RPMI7951 (cell line): ENCODE data around the gene BDP1. TPM values are rescaled to one million over a fixed set of nuclear protein-coding genes. Genes with fewer than 3 reads are reported as not detected.
"Not testable (repeated sequence)": the region's sequence is repeated elsewhere in the genome, so short reads cannot be mapped to it uniquely, and the experiment has no call there.

Experiments used
- DNase-seq: peaks from one replicate; pipeline ENCODE4 v3.0.0-alpha.2; 2012; ENCODE audit warnings: low read depth
- total RNA-seq: library from RNA; depleted of rRNA; stranded (reverse); fragments of >200 nt; shearing (Covaris generic); gene quantifications from 2 replicates; pipeline ENCODE4 v1.2.3, GENCODE V29; 2014

The BDP1 gene
- total RNA-seq, 1 experiment from 2014 or later = 14.4 TPM

DNA sequence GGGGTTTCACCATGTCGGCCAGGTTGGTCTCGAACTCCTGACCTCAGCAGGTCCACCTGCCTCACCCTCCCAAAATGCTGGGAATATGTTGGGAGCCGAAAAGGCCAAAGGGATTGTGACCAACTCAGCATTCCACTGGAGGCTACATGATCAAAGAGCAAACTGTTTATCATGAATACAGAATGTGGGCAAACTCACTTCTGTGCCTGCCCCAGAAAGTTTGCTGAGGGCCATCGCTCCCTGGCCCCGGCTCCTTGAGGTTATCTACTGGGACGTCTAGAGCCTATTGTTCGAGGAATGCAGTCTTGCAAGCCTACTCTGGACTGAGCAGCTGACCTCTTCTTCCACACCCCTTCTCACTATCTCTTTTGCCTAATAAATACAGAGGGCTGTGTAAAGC, 116.4 kb downstream of the BDP1 start:
- not testable (repeated sequence) for DNase-seq

DNA sequence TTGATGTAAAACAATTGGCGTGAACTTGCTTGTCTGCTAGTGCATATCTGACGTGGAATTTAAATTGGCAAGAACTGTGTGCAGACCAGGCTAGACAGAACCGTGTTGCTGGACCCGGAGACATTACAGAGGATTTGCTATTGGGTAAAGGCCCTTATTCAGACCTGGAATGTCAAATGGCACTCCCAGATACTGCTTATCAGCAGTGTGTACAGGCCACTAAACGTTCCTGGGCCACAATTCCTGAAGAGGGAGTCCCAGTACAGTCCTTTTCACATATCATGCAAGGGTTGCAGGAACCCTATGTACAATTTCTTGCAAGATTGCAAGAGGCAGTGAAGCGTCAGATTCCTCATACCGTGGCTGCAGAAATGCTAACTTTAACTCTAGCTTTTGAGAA, 118.1 kb downstream of the BDP1 start:
- no peak for DNase-seq

DNA sequence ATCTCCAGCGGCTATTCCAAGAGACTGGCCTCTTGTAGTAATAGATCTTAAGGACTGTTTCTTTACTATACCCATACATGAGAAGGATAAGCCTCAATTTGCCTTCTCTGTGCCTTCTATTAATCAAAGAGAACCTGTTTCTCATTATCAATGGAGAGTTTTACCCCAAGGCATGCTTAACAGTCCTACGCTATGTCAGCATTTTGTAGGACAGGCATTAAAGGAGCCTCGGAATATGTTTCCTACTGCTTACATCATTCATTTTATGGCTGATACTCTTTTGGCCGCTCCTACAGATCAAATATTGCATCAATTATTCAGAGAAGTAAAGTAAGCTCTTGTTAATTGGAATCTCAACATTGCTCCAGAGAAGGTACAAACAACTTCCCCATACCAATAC, 120.1 kb downstream of the BDP1 start:
- not testable (repeated sequence) for DNase-seq

DNA sequence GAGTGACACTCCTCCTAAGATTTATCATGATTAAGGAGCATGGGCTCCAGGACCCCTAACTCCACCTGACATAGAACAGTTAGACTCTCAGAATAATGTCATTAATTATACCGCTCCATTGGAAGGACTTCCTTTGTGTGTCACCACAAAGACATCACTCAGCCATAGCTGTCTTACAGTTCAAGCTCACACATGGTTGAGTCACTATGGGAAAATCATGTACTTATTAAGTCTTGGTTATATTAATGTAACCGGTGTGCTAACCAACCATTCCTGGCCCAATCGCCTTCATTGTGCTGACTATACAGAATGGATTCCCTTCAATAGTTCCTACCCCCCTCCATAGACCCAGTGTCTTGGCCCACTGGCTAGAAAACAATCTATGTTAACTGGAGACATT, 120.8 kb downstream of the BDP1 start:
- no peak for DNase-seq

DNA sequence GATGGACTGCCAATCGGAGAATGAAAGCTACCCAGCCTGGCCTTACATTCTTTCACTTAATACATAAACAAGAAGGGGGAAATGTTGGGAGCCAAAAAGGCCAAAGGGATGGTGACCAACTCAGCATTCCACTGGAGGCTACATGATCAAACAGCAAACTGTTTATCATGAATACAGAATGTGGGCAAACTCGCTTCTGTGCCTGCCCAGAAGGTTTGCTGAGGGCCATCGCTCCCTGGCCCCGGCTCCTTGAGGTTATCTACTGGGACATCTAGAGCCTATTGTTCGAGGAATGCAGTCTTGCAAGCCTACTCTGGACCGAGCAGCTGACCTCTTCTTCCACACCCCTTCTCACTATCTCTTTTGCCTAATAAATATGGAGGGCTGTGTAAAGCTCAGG, 122.4 kb downstream of the BDP1 start:
- DNase-seq = not testable (repeated sequence)

DNA sequence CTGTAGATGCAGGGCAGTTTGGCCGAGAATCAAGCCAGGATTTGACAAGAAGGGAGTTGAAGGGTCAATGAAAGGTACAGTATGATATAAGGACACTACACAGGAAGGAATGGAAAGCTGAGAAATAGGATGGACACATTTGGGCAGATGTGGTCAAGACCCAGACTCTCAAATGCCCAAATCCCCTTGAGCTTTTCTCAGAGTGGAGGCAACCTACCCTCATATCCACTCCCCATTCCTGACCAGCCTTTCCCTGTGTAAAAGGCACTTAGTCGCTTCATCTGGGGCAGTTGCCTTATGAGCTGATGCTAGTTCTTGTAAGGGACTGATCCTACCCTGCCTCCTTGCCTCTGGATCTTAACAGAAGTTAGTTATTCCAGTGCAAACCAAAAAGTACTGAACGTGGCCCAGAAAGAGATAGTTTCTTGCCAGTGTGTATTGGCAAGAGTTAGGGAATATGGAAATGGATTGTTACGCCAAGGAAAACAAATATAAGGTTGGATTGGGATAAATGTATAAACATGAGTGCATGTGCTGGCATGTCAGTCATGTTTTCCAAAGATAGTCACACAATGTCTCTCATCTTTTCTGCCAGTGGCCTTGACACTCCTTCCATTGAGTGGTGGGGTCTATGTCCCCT, 127.6 kb downstream of the BDP1 start:
- no peak for DNase-seq

DNA sequence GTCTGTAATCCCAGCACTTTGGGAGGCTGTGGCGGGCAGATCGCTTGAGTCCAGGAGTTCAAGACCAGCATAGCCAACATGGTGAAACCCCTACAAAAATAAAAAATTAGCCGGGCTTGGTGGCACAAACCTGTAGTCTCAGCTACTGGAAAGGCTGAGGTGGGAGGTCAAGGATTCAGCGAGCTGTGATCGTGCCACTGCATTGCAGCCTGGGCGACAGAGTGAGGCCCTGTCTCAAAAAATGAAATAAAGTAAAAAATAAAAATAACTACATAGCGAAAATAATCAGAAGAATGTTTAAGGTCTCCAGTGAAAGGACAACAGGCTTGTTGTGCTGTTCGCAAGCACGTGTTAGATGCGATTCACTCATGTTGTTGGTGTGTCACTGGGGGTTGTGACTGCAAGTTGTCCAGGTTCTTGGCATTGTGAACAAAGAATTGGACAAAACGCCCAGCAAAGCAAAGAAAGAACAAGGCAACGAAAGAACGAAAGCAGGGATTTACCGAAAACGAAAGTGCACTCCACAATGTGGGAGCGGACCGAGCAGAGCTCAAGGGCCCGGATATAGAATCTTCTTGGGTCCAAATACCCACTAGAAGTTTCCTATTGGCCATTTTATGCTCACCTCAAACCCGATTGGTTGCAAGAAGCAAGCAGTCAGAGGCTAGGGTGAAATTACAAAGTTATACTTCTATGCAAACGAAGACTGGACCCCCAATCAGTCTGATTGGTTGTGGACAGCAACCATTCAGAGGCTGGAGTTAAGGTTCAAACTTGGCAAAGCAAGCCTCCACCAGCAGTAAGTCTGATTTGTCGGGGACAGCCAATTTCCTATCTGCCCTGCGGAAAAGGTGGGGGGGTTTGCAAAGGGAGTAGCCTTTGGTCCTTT, 130.8 kb downstream of the BDP1 start:
- peak; percentile 96 for DNase-seq

DNA sequence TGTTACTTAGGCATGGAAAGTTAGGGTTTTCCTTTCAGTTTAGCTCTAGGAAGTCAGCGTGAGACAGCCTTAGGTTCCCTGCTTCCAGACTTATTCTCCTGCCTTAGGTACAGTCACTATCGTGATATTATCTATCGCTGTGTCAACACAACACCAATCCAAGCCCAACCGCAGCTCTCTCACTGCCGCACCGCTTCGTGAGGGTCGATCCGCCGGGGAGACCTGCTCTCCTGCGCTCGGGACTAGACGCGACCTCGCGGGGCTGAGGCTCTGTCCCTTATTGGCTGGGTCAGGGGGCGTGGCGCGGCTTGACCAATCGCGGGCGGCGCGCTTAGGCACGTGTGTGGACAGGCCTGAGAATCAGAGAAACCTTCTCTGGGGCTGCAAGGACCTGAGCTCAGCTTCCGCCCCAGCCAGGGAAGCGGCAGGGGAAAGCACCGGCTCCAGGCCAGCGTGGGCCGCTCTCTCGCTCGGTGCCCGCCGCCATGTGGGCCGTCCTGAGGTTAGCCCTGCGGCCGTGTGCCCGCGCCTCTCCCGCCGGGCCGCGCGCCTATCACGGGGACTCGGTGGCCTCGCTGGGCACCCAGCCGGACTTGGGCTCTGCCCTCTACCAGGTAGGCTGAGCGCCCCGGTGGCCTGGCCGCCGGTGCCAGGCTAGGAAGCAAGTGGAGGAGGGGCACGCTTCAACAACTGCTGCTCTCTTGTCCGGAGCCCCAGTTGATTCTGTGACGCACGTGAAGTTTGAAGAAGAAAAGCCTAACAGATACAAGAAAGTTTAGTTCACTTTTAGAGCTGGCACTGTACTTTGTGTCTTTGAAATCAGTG, 131.7 kb downstream of the BDP1 start, which contains the start of gene MCCC2:
MCCC2 (plus strand) TSS at position 400 of the 825 bp plus-strand sequence; CDS start at position 486, 86 bp downstream.
- peak; percentile 96 for DNase-seq

DNA sequence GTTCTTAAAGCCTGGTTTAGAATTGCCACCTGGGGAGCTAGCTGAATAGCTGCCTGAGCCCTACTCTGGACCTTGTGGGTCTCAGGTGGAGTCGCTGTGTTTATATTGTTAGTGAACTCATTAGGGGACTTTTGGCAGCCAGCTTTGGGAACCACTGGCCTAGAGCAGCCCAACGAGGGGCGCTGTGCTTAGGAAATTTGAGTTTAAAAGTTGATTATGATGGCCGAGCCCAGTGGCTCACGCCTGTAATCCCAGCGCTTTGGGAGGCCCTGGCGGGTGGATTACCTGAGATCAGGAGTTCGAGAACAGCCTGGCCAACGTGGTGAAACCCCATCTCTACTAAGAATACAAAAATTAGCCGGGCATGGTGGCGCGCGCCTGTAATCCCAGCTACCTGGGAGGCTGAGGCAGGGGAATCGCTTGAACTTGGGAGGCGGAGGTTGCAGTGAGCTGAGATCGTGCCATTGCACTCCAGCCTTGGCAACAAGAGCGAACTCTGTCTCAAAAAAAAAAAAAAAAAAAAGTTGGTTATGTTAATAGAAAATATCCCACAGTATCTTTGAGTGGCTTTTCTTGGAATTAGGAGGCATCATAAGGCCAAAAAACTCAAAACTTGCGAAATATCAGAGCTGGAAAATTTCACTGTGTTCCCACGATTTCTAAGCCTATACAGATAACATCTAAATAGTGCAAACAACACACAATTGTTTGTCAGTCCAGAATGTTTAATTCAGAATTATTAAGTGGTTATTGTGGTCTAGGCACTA, 132.5 kb downstream of the BDP1 start:
- no peak for DNase-seq

DNA sequence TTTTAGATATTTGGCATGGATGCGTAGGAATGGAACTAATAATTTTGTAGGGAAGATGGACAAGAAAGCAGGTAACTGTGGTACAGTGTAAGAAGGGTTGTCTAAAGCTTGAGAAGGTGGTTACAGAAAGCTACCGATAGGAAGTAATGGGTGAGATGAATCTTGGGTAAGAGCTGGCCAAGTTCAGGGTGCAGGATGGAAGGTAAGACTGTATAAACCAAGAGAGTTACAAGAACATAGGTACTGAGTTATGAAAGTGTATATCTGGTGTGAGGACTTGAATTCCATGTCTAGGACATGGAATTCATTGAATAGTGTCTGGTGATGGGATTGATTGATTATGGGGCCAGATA, 133.1 kb downstream of the BDP1 start:
- no peak for DNase-seq

DNA sequence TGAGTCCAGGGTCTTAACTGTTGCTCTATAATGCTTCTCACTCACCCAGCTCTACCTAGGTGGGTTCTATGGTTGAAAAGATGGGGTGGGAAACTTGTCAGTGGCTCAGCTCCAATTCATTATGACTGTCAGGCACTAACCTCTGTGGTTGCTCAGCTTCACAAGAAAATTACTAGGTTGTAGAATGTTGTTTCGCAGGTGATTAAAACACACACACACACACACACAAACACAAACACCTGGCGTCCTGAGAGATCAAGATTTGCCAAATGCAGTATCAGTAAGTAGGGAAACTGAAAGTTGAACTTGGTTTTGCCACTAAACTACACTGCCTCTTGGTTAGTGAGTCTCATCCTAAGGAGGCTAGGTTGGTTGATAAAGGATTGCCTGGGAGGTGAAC, 134.5 kb downstream of the BDP1 start:
- no peak for DNase-seq

DNA sequence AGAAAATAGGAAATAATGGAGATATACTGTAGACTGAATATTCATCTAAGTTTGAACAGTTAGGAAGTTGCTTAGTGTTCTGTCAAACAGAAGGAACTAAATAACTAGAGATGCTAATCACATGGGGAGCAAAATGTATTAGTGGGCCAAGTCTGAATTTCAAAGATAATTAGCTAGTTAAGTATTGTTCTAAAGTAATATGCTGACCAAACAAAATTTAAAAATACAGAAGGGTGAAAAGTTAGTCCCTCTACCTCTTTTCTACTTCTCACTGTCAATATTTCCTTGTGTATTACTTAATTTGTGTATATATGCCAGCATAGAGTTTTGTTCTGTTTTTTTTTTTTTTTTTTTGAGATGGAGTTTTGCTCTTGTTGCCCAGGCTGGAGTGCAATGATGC, 135.6 kb downstream of the BDP1 start:
- no peak for DNase-seq

DNA sequence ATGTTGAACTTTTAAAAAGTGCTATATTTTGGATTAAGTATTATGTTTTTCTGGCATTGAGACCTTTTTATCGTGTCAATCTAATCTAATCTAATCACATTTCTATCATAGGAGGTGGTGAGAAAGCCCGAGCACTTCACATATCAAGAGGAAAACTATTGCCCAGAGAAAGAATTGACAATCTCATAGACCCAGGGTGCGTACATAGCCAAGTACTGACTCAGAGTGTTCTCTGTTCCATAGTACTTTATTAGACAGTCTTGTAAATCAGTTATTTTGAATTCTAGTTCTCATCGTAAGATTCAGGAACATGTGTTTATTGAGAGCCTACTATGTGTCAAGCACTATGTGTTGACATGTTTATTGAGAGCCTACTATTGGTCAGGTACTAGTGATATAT, 140.7 kb downstream of the BDP1 start:
- no peak for DNase-seq

DNA sequence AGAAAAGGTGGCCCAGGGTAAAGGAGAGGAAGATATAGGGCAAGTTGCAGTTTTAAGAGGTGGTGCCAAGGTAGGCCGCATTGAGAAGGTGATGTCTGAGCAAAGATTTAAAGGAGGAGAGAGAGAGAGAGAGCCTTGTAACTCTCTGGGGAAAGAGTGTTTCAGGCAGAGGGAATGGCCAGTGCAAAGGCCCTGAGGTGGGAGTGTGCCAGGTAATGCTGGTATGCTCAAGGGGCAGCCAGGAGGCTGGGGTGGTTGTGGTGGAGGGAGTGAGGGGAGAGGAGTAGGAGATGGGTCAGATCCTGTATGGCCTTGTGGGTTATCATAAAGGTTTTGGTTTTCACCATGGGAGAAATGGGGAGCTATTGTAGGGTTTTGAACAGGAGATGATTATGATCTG, 141.6 kb downstream of the BDP1 start:
- DNase-seq = no peak

DNA sequence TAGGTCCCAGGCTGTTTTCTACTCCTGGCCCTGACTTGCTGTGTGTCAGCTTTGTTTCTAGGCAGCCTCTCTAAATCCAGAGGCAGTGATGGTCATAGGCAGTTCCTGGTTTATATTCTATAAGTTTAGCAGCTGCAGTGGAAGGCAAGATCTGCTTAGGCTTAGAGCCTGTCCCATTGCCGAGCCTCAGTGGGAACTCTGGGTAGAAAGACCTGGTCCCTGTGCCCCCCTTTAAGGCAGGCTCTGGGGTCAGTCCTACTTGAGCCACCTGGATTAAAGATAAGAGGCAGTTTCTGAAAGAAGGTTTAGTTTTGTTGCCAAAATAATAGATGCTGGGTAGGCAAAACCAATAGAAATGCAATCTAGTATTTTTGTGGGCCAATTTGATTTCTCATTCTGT, 145.3 kb downstream of the BDP1 start:
- no peak for DNase-seq

DNA sequence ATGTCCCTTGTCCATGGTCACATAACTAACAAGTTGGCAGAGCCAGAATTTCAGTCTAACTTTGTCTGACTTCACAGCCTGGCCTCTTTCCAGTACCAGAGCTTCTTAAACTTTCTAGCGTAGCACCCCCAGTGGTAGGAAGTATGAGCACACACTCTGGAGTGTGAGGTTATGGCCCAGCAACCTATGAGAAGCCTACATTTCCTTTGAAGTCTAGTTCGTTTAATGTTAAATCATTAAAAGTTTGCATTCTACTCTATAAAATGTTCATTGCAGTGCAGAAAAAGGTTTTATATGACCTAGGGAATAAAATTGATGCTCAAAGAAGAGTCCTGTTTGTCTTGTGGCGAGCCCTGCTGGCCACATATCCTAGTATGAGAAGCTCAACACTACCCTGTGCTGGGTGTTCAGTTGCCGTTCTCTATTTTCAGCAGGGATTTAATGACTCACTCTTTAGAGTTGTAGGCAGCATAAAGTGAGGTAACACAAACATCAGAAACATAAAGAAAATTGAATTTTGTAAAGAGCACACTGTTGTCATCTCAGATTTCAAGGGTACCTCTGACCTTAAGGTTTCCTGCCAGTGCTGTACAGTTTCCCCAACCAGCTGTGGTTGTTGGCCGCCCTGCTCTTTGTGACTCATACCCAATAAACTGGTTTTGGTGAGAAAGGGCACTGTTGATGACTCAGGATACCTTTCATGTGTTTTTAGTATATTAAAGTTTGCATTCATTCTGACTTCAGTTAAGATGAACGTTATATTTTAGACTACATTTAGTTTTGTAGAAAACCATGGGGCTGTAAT, 146.0 kb downstream of the BDP1 start:
- peak; percentile 96 for DNase-seq

DNA sequence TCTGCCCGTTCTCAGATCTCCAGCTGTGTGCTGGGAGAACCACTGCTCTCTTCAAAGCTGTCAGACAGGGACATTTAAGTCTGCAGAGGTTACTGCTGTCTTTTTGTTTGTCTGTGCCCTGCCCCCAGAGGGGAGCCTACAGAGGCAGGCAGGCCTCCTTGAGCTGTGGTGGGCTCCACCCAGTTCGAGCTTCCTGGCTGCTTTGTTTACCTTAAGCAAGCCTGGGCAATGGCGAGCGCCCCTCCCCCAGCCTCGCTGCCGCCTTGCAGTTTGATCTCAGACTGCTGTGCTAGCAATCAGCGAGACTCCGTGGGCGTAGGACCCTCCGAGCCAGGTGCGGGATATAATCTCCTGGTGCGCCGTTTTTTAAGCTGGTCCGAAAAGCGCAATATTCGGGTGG, 154.5 kb downstream of the BDP1 start:
- DNase-seq = not testable (repeated sequence)

DNA sequence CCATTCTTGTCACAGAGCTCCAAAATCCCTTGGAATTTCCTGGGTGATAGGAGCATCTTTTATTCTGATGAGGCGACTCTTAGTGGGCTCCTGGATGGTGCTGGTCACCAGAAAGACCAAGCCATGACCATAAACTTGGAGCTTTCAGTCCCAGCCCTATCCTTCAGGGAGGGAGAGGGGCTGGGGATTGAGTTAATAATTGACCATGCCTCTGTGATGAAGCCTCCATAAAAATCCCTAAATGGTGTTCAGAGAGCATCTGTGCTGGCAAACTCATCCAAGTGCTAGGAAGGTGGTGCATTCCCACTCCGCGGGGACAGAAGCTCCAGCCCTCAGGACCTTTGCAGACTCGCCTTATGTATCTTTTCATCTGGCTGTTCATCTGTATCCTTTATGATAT, 160.4 kb downstream of the BDP1 start:
- no peak for DNase-seq
